ENCODE results near the gene KCTD2. TPM values are rescaled to one million over a fixed set of nuclear protein-coding genes. Genes with fewer than 3 reads are reported as not detected.

KCTD2 gene
- total and polyA plus RNA-seq, 2 of the 13 experiments (the other 11 are each of a cell fraction or from before 2014, with no cell fraction given), result 28.3 to 32.6 TPM

DNA sequence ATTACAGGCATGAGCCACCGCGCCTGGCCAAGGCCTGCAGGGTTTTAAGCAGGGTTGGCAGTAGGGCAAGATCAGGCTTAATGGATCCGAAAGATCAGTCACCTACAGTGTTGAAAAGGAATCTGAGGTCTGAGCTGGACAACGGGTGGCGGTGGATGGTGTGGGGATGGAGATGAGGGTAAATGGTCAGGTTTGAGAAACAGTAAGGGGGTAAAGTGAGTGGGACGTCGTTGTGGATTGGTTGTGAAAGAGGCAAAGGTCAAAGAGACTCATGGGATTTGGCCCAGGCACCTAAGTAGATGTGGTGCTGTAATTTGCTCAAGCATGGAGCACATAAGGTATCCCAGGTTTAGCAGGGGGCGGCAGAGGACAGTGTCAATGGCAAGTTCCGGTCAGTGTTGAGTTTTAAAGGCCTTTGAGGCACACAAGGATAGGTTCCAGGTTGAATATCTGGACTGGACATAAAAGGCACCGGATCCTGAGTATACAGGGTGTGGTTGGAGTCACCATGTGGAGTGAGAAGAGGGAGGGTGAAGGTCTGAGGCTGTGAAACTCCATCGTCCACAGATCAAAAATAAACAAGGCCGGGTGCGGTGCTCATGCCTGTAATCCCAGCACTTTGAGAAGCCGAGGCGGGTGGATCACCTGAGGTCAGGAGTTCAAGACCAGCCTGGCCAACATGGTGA lies 39.6 kb downstream of the KCTD2 start (continued):
- TF ChIP-seq, protein P1, sequence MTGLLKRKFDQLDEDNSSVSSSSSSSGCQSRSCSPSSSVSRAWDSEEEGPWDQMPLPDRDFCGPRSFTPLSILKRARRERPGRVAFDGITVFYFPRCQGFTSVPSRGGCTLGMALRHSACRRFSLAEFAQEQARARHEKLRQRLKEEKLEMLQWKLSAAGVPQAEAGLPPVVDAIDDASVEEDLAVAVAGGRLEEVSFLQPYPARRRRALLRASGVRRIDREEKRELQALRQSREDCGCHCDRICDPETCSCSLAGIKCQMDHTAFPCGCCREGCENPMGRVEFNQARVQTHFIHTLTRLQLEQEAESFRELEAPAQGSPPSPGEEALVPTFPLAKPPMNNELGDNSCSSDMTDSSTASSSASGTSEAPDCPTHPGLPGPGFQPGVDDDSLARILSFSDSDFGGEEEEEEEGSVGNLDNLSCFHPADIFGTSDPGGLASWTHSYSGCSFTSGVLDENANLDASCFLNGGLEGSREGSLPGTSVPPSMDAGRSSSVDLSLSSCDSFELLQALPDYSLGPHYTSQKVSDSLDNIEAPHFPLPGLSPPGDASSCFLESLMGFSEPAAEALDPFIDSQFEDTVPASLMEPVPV (CRISPR knock-in tag; IDR thresholded peaks at IDR 0.05), result no peak
- no peak for TF ChIP-seq ZNF121 (CRISPR knock-in tag; IDR thresholded peaks at IDR 0.05)
- no peak for TF ChIP-seq IRX3 (CRISPR knock-in tag; IDR thresholded peaks at IDR 0.05; ENCODE audit: borderline replicate concordance, low read depth)
- no peak for TF ChIP-seq SNAPC2 (CRISPR knock-in tag; IDR thresholded peaks at IDR 0.05)
- no peak for TF ChIP-seq ARNTL (CRISPR knock-in tag; IDR thresholded peaks at IDR 0.05)
- no peak for TF ChIP-seq CENPX (CRISPR knock-in tag; IDR thresholded peaks at IDR 0.05)
- TF ChIP-seq CCAR2 (optimal IDR thresholded peaks at IDR 0.05; ENCODE audit: low read depth, low read length), result no peak
- TF ChIP-seq, protein P2, sequence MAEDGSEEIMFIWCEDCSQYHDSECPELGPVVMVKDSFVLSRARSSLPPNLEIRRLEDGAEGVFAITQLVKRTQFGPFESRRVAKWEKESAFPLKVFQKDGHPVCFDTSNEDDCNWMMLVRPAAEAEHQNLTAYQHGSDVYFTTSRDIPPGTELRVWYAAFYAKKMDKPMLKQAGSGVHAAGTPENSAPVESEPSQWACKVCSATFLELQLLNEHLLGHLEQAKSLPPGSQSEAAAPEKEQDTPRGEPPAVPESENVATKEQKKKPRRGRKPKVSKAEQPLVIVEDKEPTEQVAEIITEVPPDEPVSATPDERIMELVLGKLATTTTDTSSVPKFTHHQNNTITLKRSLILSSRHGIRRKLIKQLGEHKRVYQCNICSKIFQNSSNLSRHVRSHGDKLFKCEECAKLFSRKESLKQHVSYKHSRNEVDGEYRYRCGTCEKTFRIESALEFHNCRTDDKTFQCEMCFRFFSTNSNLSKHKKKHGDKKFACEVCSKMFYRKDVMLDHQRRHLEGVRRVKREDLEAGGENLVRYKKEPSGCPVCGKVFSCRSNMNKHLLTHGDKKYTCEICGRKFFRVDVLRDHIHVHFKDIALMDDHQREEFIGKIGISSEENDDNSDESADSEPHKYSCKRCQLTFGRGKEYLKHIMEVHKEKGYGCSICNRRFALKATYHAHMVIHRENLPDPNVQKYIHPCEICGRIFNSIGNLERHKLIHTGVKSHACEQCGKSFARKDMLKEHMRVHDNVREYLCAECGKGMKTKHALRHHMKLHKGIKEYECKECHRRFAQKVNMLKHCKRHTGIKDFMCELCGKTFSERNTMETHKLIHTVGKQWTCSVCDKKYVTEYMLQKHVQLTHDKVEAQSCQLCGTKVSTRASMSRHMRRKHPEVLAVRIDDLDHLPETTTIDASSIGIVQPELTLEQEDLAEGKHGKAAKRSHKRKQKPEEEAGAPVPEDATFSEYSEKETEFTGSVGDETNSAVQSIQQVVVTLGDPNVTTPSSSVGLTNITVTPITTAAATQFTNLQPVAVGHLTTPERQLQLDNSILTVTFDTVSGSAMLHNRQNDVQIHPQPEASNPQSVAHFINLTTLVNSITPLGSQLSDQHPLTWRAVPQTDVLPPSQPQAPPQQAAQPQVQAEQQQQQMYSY (CRISPR knock-in tag; IDR thresholded peaks at IDR 0.05), result peak; percentile 78
- no peak for TF ChIP-seq ZNF652 (CRISPR knock-in tag; IDR thresholded peaks at IDR 0.05; ENCODE audit: borderline replicate concordance, low read depth)
- no peak; the same call in 1 of the 2 replicates for TF ChIP-seq ZNF543 (CRISPR knock-in tag; IDR thresholded peaks at IDR 0.05)
- TF ChIP-seq ZBTB8A (CRISPR knock-in tag; IDR thresholded peaks at IDR 0.05; ENCODE audit: borderline replicate concordance, low read depth), result no peak
- TF ChIP-seq ZNF792 (CRISPR knock-in tag; IDR thresholded peaks at IDR 0.05), result peak; percentile 58; the same call in 1 of the 2 replicates
- no peak for TF ChIP-seq CCDC6 (CRISPR knock-in tag; IDR thresholded peaks at IDR 0.05)
- peak; percentile 72 for TF ChIP-seq MYC (CRISPR knock-in tag; IDR thresholded peaks at IDR 0.05; ENCODE audit: borderline replicate concordance)
- TF ChIP-seq RAD21 (CRISPR knock-in tag; IDR thresholded peaks at IDR 0.05), result 0 out of 2 replicates have a peak, but pooled peaks have one; percentile 8
- TF ChIP-seq TEAD3 (CRISPR knock-in tag; optimal IDR thresholded peaks at IDR 0.05; ENCODE audit: borderline replicate concordance), result peak; percentile 39
- no peak for TF ChIP-seq FOXM1 (CRISPR knock-in tag; IDR thresholded peaks at IDR 0.05)
- 0 out of 2 replicates have a peak, but pooled peaks have one; percentile 22 for TF ChIP-seq KLF15 (CRISPR knock-in tag; IDR thresholded peaks at IDR 0.05; ENCODE audit: borderline replicate concordance)
- TF ChIP-seq TOE1 (CRISPR knock-in tag; IDR thresholded peaks at IDR 0.05), result no peak
- TF ChIP-seq, protein P3, sequence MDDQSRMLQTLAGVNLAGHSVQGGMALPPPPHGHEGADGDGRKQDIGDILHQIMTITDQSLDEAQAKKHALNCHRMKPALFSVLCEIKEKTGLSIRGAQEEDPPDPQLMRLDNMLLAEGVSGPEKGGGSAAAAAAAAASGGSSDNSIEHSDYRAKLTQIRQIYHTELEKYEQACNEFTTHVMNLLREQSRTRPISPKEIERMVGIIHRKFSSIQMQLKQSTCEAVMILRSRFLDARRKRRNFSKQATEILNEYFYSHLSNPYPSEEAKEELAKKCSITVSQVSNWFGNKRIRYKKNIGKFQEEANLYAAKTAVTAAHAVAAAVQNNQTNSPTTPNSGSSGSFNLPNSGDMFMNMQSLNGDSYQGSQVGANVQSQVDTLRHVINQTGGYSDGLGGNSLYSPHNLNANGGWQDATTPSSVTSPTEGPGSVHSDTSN (CRISPR knock-in tag; IDR thresholded peaks at IDR 0.05; ENCODE audit: borderline replicate concordance), result no peak
- no peak for TF ChIP-seq YEATS4 (CRISPR knock-in tag; IDR thresholded peaks at IDR 0.05; ENCODE audit: borderline replicate concordance)
- TF ChIP-seq ZNF180 (CRISPR knock-in tag; IDR thresholded peaks at IDR 0.05; ENCODE audit: borderline replicate concordance, low read depth), result no peak
- TF ChIP-seq TMF1 (CRISPR knock-in tag; IDR thresholded peaks at IDR 0.05; ENCODE audit: low read depth), result no peak
- no peak for TF ChIP-seq RAD51 (IDR thresholded peaks at IDR 0.05; ENCODE audit: borderline replicate concordance)
- TF ChIP-seq ZNF17 (CRISPR knock-in tag; IDR thresholded peaks at IDR 0.05), result no peak
- TF ChIP-seq SRSF4 (IDR thresholded peaks at IDR 0.05; ENCODE audit: low read depth, low read length, poor library complexity, severe bottlenecking), result no peak

Data from HepG2 (cell line).